D721Med (cell line): ENCODE data around the gene ABRACL.

Experiments used
- DNase-seq: peaks from one replicate; pipeline ENCODE4 v3.0.0; 2011; ENCODE audit warnings: low spot score; ENCODE audit not compliant: insufficient read length
- FAIRE-seq: peaks from 2 replicates; lab custom pipeline; 2011; peaks lifted over from hg19 to GRCh38; lab: Jason Lieb, UNC
- TF ChIP-seq, protein P1 (sequence below): IDR thresholded peaks from 2 replicates; pipeline ENCODE4 v1.5.1; 2012; ENCODE audit warnings: mild to moderate bottlenecking, control low read depth; ENCODE audit not compliant: insufficient read depth; ENCODE audit errors: missing control alignments

ABRACL gene

GRCh38 chr6:139027620-139028182, 844 bp upstream of the ABRACL start:
- TF ChIP-seq, protein P1, sequence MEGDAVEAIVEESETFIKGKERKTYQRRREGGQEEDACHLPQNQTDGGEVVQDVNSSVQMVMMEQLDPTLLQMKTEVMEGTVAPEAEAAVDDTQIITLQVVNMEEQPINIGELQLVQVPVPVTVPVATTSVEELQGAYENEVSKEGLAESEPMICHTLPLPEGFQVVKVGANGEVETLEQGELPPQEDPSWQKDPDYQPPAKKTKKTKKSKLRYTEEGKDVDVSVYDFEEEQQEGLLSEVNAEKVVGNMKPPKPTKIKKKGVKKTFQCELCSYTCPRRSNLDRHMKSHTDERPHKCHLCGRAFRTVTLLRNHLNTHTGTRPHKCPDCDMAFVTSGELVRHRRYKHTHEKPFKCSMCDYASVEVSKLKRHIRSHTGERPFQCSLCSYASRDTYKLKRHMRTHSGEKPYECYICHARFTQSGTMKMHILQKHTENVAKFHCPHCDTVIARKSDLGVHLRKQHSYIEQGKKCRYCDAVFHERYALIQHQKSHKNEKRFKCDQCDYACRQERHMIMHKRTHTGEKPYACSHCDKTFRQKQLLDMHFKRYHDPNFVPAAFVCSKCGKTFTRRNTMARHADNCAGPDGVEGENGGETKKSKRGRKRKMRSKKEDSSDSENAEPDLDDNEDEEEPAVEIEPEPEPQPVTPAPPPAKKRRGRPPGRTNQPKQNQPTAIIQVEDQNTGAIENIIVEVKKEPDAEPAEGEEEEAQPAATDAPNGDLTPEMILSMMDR, result no peak
- no peak for FAIRE-seq
- DNase-seq, result no peak

- DNase-seq (peak; percentile 37), FAIRE-seq (no peak)
- TF ChIP-seq, protein P1, result no peak
Measured at GRCh38 chr6:139028215-139028657, 309 bp upstream of the ABRACL start.

GRCh38 chr6:139029470-139030227, 1.1 kb downstream of the ABRACL start:
- TF ChIP-seq, protein P1, result no peak
- FAIRE-seq, result no peak
- DNase-seq, result no peak

DNA sequence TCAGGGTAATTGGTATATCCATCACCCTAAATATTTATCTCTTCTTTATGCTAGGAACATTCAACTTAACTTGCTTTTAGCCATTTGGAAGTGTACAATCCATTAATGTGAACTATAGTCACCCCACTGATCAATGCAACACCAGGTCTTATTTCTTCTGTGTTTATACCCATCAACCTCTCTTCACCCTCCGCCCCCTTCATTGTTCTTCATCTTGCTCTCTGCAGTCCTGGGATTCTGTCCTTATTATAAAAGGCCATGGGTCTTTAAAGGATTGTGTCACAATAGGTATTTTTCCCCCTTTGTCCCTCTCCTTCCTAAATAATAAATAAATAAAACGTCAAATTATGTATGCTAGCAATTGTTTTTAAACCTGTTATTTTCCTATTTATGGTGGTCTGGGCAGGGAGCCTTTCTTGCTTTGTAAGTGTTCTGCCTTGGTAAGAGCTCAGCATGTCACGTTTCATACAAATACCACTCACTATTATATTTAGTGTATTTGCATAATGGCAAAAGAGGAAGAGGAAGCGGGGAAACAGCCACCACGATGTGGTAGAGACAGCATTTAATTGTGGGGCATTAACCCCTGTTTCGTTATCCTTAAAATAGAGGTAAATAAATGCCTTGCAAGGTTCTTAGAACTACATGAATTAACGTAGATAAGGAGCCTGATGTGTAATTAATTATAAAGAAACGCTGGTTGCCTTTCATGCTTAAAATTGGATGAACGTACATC, 1.9 kb downstream of the ABRACL start:
- no peak for FAIRE-seq

DNA sequence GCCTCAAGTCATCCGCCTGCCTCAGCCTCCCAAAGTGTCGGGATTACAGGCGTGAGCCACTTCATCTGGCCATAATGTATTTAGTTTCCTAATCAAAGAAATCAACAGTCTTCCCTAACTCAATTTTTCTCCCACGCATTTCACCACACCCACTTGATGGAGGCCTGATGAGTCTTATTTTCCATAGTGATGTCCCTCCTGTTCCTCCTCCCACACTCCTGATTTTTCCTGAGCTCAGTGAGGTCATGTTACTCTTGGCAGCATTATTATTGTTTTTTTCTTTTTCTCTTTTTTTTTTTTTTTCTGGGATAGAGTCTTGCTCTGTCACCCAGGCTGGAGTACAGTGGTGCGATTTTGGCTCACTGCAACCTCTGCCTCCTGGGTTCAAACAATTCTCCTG, 8.9 kb downstream of the ABRACL start:
- TF ChIP-seq, protein P1, result no peak
- no peak for FAIRE-seq
- DNase-seq, result no peak

More for the DNA sequence above, 1.9 kb downstream of the ABRACL start:
- no peak for DNase-seq
- TF ChIP-seq, protein P1, result no peak

GRCh38 chr6:139044250-139044649, 15.7 kb downstream of the ABRACL start:
- TF ChIP-seq, protein P1, result no peak
- no peak for FAIRE-seq
- no peak for DNase-seq
